SIG-M5 treated with dmso at 0.1 percent for 504 hours (cell line): ENCODE measurements around the gene FGF16.
"Not testable (repeated sequence)": the region's sequence is repeated elsewhere in the genome, so short reads cannot be mapped to it uniquely, and the experiment has no call there.

Source experiments
- DNase-seq: peaks from one replicate; lab custom pipeline; 2025; ENCODE audit not compliant: unreplicated experiment; lab: John Stamatoyannopoulos, UW

The FGF16 gene

GRCh38 chrX:77446029-77446585 lies 1.1 kb upstream of the FGF16 start:
- no peak for DNase-seq

GRCh38 chrX:77447653-77448569 lies 722 bp downstream of the FGF16 start:
- no peak for DNase-seq

DNA sequence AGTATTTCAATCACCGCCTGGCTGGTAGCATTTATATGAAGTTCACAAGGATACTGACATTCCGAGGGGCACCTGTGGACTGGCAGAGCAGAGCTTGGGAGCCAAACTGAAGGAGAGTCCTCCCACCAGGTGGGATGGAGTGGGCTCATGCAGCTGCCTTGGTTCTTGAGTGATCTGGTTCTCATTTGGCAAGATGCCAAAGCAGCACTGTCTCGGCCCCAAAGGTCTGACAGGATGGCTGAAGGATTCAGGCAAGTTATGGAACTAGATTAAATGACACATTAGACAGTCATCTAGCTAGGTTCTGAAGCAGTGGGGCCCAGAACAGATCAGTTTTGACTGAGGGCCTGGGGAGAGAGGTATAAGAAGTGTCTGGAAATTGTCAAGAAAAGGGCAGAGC lies 3.2 kb downstream of the FGF16 start:
- no peak for DNase-seq

DNA sequence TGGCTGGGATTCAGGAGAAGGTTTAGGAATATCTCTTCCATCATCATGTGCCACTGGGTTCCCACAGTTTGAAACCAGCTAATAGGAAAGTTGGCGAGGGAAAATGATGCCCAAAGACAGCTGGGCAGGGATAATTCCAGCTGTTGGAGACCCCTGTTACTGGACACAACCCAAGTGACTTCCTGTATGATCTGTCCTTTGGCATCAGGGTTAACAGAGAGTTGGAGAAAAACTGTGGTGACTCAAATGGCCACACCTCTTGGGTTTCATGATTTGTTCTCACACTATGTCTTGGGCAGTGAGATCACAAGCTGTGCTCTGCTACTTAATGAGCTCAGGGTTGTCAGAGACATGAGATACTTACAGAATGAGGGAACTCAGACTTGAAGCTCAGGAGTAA lies 3.8 kb downstream of the FGF16 start:
- DNase-seq = no peak

DNA sequence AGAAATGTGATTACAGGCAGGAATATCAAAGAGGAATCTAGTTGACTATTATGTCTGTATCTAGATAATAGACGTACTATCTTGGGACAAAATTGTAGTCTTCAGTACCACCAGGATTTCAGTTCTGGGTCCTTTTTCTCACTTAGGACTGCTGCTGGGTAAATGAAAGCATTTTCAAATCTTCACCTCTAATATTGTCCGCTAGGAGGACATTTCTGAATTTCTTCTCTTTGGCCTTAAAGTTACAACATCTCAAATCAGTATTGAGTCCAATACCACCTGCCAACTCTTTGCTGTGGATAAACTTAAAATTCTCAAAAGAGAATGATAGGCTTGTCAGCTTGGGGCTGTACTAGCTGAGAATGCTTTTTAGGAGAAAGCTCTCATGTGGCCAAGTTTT lies 6.0 kb downstream of the FGF16 start:
- DNase-seq = no peak

- DNase-seq = no peak
These were observed 8.2 kb downstream of the FGF16 start for GRCh38 chrX:77455437-77455836.

GRCh38 chrX:77484045-77484444 lies 36.9 kb downstream of the FGF16 start:
- no peak for DNase-seq

GRCh38 chrX:77493677-77494553 lies 46.7 kb downstream of the FGF16 start:
- no peak for DNase-seq

- DNase-seq = not testable (repeated sequence)
These were observed 53.0 kb downstream of the FGF16 start for GRCh38 chrX:77500164-77500563.

DNA sequence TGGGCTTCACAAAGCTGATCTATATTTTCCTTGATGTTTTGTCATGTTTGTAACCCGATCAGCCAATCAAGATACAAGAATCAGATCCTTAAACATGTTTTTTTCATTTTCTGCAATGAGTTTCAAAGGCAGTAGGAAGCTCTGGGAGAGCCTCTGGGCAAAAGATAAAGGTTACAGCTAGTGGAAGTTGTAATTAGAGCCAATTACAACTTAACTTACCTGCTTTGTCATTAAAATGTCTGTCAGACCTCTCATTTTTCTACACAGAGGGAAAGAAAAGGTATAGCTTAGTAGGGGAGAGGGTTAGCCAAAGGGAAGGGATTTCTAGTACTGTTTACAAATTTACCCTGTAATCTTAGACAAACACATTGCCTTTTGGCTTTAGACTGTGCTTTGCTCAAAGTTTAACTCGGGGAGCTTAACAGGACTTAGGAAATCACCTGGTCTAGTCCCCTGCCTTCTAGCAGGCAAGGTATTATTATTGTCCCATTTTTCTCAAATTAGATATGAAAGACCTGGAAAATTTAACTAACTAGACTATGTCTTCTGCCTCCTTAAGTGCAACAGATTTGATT lies 55.8 kb downstream of the FGF16 start:
- DNase-seq = no peak

DNA sequence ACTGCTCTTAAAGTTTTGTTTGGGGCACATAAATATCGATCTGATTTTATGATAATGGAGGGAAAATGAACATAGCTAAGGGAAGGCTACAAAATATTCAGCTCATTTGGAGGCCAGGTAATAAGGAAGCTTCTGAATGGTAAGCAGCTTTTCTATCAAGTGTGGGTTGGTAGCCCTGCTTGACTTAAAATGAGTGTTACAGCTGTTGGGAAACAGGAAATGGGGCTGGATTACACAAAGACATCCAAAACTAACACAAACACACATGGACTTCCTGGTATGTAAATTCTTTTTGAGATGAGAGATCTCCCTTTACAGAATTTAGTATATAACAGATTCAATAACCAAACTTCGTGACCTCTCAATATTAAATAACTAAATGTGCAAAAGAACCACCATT lies 58.0 kb downstream of the FGF16 start:
- DNase-seq = peak; percentile 16
